Ovary (tissue), 3 donors: ENCODE measurements around the gene CYFIP2.

Experiments
- CTCF ChIP-seq, 3 donors: fragments of 450-650 bp in 2 of 3; fragments of 200-600 bp in 1 of 3; IDR thresholded peaks; one replicate each; pipeline versions ENCODE4 v1.5.1 to v1.8.0; 2016 to 2022; ENCODE audit warnings: antibody characterized with exemption in 3 of 3, mild to moderate bottlenecking in 1 of 3
- EP300 ChIP-seq: sonication (generic); formaldehyde crosslinking; IDR thresholded peaks from one replicate; pipeline ENCODE4 v1.6.1; 2017; ENCODE audit warnings: antibody characterized with exemption
- POLR2A ChIP-seq: fragments of 450-650 bp; IDR thresholded peaks from one replicate; pipeline ENCODE4 v1.6.1; 2017; ENCODE audit warnings: antibody characterized with exemption, mild to moderate bottlenecking, moderate library complexity
- donor health status: DM: no; HTN: no; CAD: no.

GRCh38 chr5:157323107-157323706 is 57.3 kb downstream of the CYFIP2 start:
- TF ChIP-seq CTCF (IDR thresholded peaks at IDR 0.05), result no peak
- TF ChIP-seq POLR2A, result no peak
- TF ChIP-seq EP300, result no peak
